H1 (cell line): Measurements from ENCODE around the gene KDM6B. TPM values are rescaled to one million over a fixed set of nuclear protein-coding genes. Genes with fewer than 3 reads are reported as not detected.

Experiments
- CTCF ChIA-PET: fragments of 300-600 bp; sonication (Branson Sonifier 250); formaldehyde crosslinking; loops from one replicate; lab custom pipeline; 2021; ENCODE audit not compliant: partially characterized antibody; lab: Charles Lee
- POLR2A ChIA-PET: fragments of 300-600 bp; sonication (Branson Sonifier 250); formaldehyde crosslinking; loops from one replicate; lab custom pipeline; 2021; ENCODE audit warnings: inconsistent platforms; ENCODE audit not compliant: partially characterized antibody; lab: Charles Lee
- DNase-seq, 2 experiments: peaks; one replicate each; pipeline versions ENCODE4 v3.0.0 to v3.0.0-alpha.2; 2010 to 2022; ENCODE audit warnings: low spot score in 2 of 2, low read depth in 1 of 2, mixed read lengths in 1 of 2
- FAIRE-seq: peaks from 2 replicates; lab custom pipeline; 2011; peaks lifted over from hg19 to GRCh38; lab: Jason Lieb, UNC
- H2AFZ ChIP-seq: 2 replicates; pipeline ENCODE4 v1.8.1; 2012; ENCODE audit warnings: low read length, inconsistent platforms
- H2AK5ac ChIP-seq: 2 replicates; pipeline ENCODE4 v1.6.1; 2013; ENCODE audit warnings: low read depth, low read length
- H2BK120ac ChIP-seq: replicated peaks from 2 replicates; pipeline ENCODE3; 2013; ENCODE audit warnings: low read depth, low read length, inconsistent platforms
- H2BK12ac ChIP-seq: 2 replicates; pipeline ENCODE4 v1.6.1; 2013; ENCODE audit warnings: low read depth, low read length
- H2BK15ac ChIP-seq: 2 replicates; pipeline ENCODE4 v1.6.1; 2013; ENCODE audit warnings: low read length
- H2BK20ac ChIP-seq: 2 replicates; pipeline ENCODE4 v1.6.1; 2013; ENCODE audit warnings: low read length
- H2BK5ac ChIP-seq: 2 replicates; pipeline ENCODE4 v1.6.1; 2013; ENCODE audit warnings: low read depth, low read length
- H3K14ac ChIP-seq: 2 replicates; pipeline ENCODE4 v1.6.1; 2013; ENCODE audit warnings: inconsistent platforms; ENCODE audit not compliant: insufficient read length
- H3K18ac ChIP-seq: 2 replicates; pipeline ENCODE4 v1.6.1; 2013; ENCODE audit warnings: low read length; ENCODE audit errors: extremely low read depth
- H3K23ac ChIP-seq: 2 replicates; pipeline ENCODE4 v1.6.1; 2013; ENCODE audit warnings: inconsistent platforms; ENCODE audit not compliant: insufficient read length
- H3K23me2 ChIP-seq: 2 replicates; pipeline ENCODE4 v1.6.1; 2013; ENCODE audit warnings: low read depth, low read length
- H3K27ac ChIP-seq: 2 replicates; pipeline ENCODE4 v1.6.1; 2011; ENCODE audit warnings: low read depth, low read length, inconsistent platforms
- H3K27me3 ChIP-seq, 4 experiments: replicated peaks in 1 of 4; 1 replicate in 1 of 4; 2 replicates in 3 of 4; pipeline versions ENCODE4 v1.6.1 to v1.8.1; 2011 to 2013; ENCODE audit warnings: low read length in 3 of 4, mild to moderate bottlenecking in 3 of 4, inconsistent platforms in 2 of 4, mixed read lengths in 2 of 4, moderate library complexity in 1 of 4; ENCODE audit not compliant: control insufficient read depth in 3 of 4, insufficient read depth in 3 of 4; ENCODE audit errors: extremely low read depth in 1 of 4
- H3K36me3 ChIP-seq, 4 experiments: 2 replicates each; pipeline versions ENCODE4 v1.6.1 to v1.8.1; 2011 to 2013; ENCODE audit warnings: mild to moderate bottlenecking in 4 of 4, low read length in 3 of 4, moderate library complexity in 2 of 4, control low read depth in 1 of 4, inconsistent platforms in 1 of 4; ENCODE audit not compliant: insufficient read depth in 4 of 4, control insufficient read depth in 2 of 4
- H3K4ac ChIP-seq: replicated peaks from 2 replicates; pipeline ENCODE3; 2013; ENCODE audit warnings: low read length, low read depth, mixed read lengths, inconsistent platforms; ENCODE audit not compliant: insufficient read length
- H3K4me1 ChIP-seq, 4 experiments: replicated peaks in 1 of 4; 1 replicate in 1 of 4; 2 replicates in 3 of 4; pipeline versions ENCODE4 v1.6.1 to v1.8.1; 2011 to 2013; ENCODE audit warnings: low read length in 3 of 4, inconsistent platforms in 2 of 4, mixed read lengths in 1 of 4; ENCODE audit not compliant: insufficient read depth in 4 of 4, control insufficient read depth in 3 of 4
- H3K4me2 ChIP-seq, 2 experiments: 2 replicates each; pipeline versions ENCODE4 v1.6.1 to v1.8.1; 2011 to 2013; ENCODE audit warnings: low read depth in 2 of 2, low read length in 2 of 2, control low read depth in 1 of 2, inconsistent platforms in 1 of 2, mild to moderate bottlenecking in 1 of 2; ENCODE audit not compliant: insufficient read depth in 1 of 2
- H3K4me3 ChIP-seq, 4 experiments: fragments of 200-600, 300-600 bp in 1 of 4; sonication (generic), shearing (Covaris generic), sonication (Bioruptor Twin) in 1 of 4; 2 replicates each; pipeline versions ENCODE4 v1.5.1 to v1.8.1; 2011 to 2016; ENCODE audit warnings: low read length in 4 of 4, low read depth in 3 of 4, control low read depth in 2 of 4, inconsistent platforms in 2 of 4, mild to moderate bottlenecking in 2 of 4, mixed read lengths in 1 of 4, moderate library complexity in 1 of 4; ENCODE audit not compliant: insufficient read depth in 2 of 4; ENCODE audit errors: extremely low read depth in 1 of 4
- H3K56ac ChIP-seq: replicated peaks from 2 replicates; pipeline ENCODE3; 2013; ENCODE audit warnings: low read depth, mild to moderate bottlenecking, mixed read lengths, low read length, inconsistent platforms; ENCODE audit not compliant: insufficient read length
- H3K79me1 ChIP-seq: 2 replicates; pipeline ENCODE4 v1.6.1; 2013; ENCODE audit warnings: low read depth, low read length, control low read depth
- H3K79me2 ChIP-seq, 2 experiments: 2 replicates each; pipeline versions ENCODE4 v1.6.1 to v1.8.1; 2012 to 2013; ENCODE audit warnings: low read length in 2 of 2, mild to moderate bottlenecking in 2 of 2, inconsistent platforms in 1 of 2; ENCODE audit not compliant: insufficient read depth in 2 of 2, control insufficient read depth in 1 of 2
- H3K9ac ChIP-seq, 4 experiments: replicated peaks in 1 of 4; 1 replicate in 1 of 4; 2 replicates in 3 of 4; pipeline versions ENCODE4 v1.6.1 to v1.8.1; 2011 to 2013; ENCODE audit warnings: low read depth in 3 of 4, low read length in 3 of 4, control low read depth in 2 of 4, mild to moderate bottlenecking in 2 of 4, moderate library complexity in 2 of 4, inconsistent platforms in 1 of 4; ENCODE audit errors: extremely low read depth in 1 of 4
- H3K9me3 ChIP-seq, 2 experiments: 2 replicates each; pipeline versions ENCODE4 v1.6.1 to v1.8.1; 2012 to 2013; ENCODE audit warnings: mild to moderate bottlenecking in 2 of 2, moderate library complexity in 2 of 2, control low read depth in 1 of 2, inconsistent platforms in 1 of 2, low read depth in 1 of 2, low read length in 1 of 2, mixed read lengths in 1 of 2; ENCODE audit not compliant: insufficient read depth in 2 of 2
- H4K20me1 ChIP-seq, 2 experiments: replicated peaks in 1 of 2; 2 replicates each; pipeline versions ENCODE3 to v1.8.1; 2011 to 2013; ENCODE audit warnings: inconsistent platforms in 2 of 2, low read length in 2 of 2, mild to moderate bottlenecking in 1 of 2; ENCODE audit not compliant: insufficient read depth in 2 of 2, control insufficient read depth in 1 of 2
- H4K5ac ChIP-seq: 2 replicates; pipeline ENCODE4 v1.6.1; 2013; ENCODE audit warnings: low read length, low read depth, mixed read lengths, inconsistent platforms; ENCODE audit not compliant: insufficient read length
- H4K8ac ChIP-seq: 2 replicates; pipeline ENCODE4 v1.8.0; 2013; ENCODE audit warnings: mild to moderate bottlenecking, moderate library complexity, low read length, inconsistent platforms; ENCODE audit not compliant: insufficient read depth; ENCODE audit errors: extremely low read depth
- H4K91ac ChIP-seq: replicated peaks from 2 replicates; pipeline ENCODE3; 2013; ENCODE audit warnings: low read length, mixed read lengths, inconsistent platforms; ENCODE audit not compliant: insufficient read length
- CHD2 ChIP-seq: IDR thresholded peaks from 2 replicates; pipeline ENCODE4 v1.6.1; 2012; ENCODE audit warnings: low read length, improper control_type of control experiment
- SAP30 ChIP-seq: fragments of 300-600 bp; sonication (generic); IDR thresholded peaks from 2 replicates; pipeline ENCODE4 v1.7.1; 2012; ENCODE audit warnings: low read length, moderate library complexity, mild to moderate bottlenecking, inconsistent platforms; ENCODE audit not compliant: insufficient read depth, insufficient replicate concordance
- WGBS, 2 experiments: shearing (Covaris generic) in 1 of 2; methylation state at CpG; one replicate each; pipeline versions ENCODE4 v1.1.6 to v1.1.7; 2013 to 2015; ENCODE audit warnings: low lambda C conversion rate in 2 of 2, mixed read lengths in 2 of 2, inconsistent platforms in 1 of 2, low coverage in 1 of 2, missing lambda C conversion rate in 1 of 2; ENCODE audit not compliant: insufficient replicate concordance in 2 of 2, insufficient coverage in 1 of 2, insufficient read length in 1 of 2; ENCODE audit errors: extremely low coverage in 1 of 2, missing lambda C conversion rate in 1 of 2; 5-methylcytosine and 5-hydroxymethylcytosine counted together
- polyA plus RNA-seq, 7 experiments: library from polyadenylated mRNA; depleted of rRNA in 3 of 7; stranded (reverse) in 5 of 7; unstranded in 2 of 7; fragments of >200 nt in 5 of 7; fragments of 200-250 nt in 2 of 7; gene quantifications; 1 replicate in 5 of 7; 2 replicates in 1 of 7; 4 replicates in 1 of 7; pipeline versions ENCODE4 v1.2.1 to v1.2.3, GENCODE V29; 2011 to 2013; ENCODE audit warnings: missing spikeins in 2 of 7, mixed read lengths in 2 of 7
- total RNA-seq: library from RNA; stranded (reverse); fragmentation: NEBNext Ultra II Directional; extraction: Animal tissue kit (Norgen Biotek cat#: 25700); gene quantifications from 2 replicates; pipeline ENCODE4 v1.2.1, GENCODE V29; 2021

The KDM6B gene
- total and polyA plus RNA-seq, 2 of the 8 experiments (the other 6 are each of a cell fraction or from before 2014, with no cell fraction given): 0.48 to 3.7 TPM

GRCh38 chr17:7856011-7856810 lies 22.2 kb downstream of the KDM6B start:
- no peak overlapping the region for H3K23ac ChIP-seq
- H3K56ac ChIP-seq: no peak overlapping the region
- peak overlapping the region; percentile 28 for H4K8ac ChIP-seq
- H3K36me3 ChIP-seq: peaks cover 0 to 4% (median 0%) of the 10 kb centered on the region in 4 experiments; a peak in 1 of 8 replicates
- no peaks in the 10 kb centered on the region for H3K9me3 ChIP-seq
- H3K9ac ChIP-seq: peak overlapping the region in 2 of 4 experiments; percentile 93 to 95; a peak in 5 of 7 replicates
- H3K23me2 ChIP-seq: peaks cover 24% of the 10 kb centered on the region
- H3K4me3 ChIP-seq: peak overlapping the region; percentile 70 to 86 (median 80); a peak in 7 of 8 replicates
- POLR2A ChIA-PET: interaction anchor here (0.7 to 3.1 kb wide), 11 partner anchors 11 to 170 kb away, joined by 3 to 34 read pairs (median 5); partner anchors contain the start of genes CNTROB, KDM6B and TRAPPC1
- H3K79me1 ChIP-seq: no peaks in the 10 kb centered on the region
- no peak for FAIRE-seq
- peaks cover 0 to 34% (median 29%) of the 10 kb centered on the region in 4 experiments; a peak in 6 of 7 replicates for H3K4me1 ChIP-seq
- no peak overlapping the region for H3K14ac ChIP-seq
- no peak overlapping the region for H3K27ac ChIP-seq
- DNase-seq: peak in 1 of 2 experiments; percentile 52
- H3K79me2 ChIP-seq: peaks cover 0 to 5% of the 10 kb centered on the region in 2 experiments; a peak in 1 of 4 replicates
- CTCF ChIA-PET: interaction anchor here (0.5 to 2.7 kb wide), 9 partner anchors 11 to 214 kb away, joined by 3 to 7 read pairs (median 5); no protein-coding TSS in a partner anchor
- peak; percentile 24 for TF ChIP-seq SAP30
- TF ChIP-seq CHD2: no peak
- no peak overlapping the region for H2BK20ac ChIP-seq
- no peak overlapping the region for H2BK5ac ChIP-seq
- WGBS, 2 experiments: 10% methylated on average over 28 of the region's 29 CpGs; no CpG with 5 or more reads in 1 of the 2 experiments
- H3K18ac ChIP-seq: no peak overlapping the region; the same call in 1 of the 2 replicates
- H2BK120ac ChIP-seq: no peak overlapping the region
- peaks cover 32 to 53% (median 48%) of the 10 kb centered on the region in 4 experiments for H3K27me3 ChIP-seq
- H4K20me1 ChIP-seq: peaks cover 0 to 19% of the 10 kb centered on the region in 2 experiments
- no peak overlapping the region for H2BK15ac ChIP-seq
- H3K4me2 ChIP-seq: peak overlapping the region; percentile 74 to 97
- H4K91ac ChIP-seq: no peak overlapping the region
- peak overlapping the region; percentile 19 for H3K4ac ChIP-seq
- no peak overlapping the region for H4K5ac ChIP-seq
- H2AK5ac ChIP-seq: peak overlapping the region; percentile 69; the same call in 1 of the 2 replicates
- H2BK12ac ChIP-seq: 0 out of 2 replicates have a peak overlapping the region, but pooled peaks have one; percentile 92
- H2AFZ ChIP-seq: 0 out of 2 replicates have a peak overlapping the region, but pooled peaks have one; percentile 36
